ENCODE data around the gene TAS2R3.
"Not testable (repeated sequence)": the region's sequence is repeated elsewhere in the genome, so short reads cannot be mapped to it uniquely, and the experiment has no call there.

The TAS2R3 gene, protein sequence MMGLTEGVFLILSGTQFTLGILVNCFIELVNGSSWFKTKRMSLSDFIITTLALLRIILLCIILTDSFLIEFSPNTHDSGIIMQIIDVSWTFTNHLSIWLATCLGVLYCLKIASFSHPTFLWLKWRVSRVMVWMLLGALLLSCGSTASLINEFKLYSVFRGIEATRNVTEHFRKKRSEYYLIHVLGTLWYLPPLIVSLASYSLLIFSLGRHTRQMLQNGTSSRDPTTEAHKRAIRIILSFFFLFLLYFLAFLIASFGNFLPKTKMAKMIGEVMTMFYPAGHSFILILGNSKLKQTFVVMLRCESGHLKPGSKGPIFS

DNA sequence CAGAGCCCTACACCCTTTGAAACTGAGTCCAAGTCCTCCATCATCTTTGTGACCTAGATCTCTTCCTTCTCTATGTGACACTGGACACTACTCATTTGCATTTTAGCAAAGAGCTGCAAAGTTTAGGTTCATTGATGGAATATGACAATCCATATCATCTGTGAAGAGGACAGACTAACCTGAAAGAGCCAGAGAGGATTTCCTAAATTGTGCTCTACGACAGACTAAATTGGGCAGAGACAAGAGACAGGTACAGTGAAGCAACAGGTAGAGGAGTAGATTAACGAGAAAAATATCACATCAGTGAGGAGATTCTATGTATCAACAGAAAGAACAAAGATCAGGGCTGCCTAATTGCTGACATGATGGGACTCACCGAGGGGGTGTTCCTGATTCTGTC lies at the start of gene TAS2R3:
Gene TAS2R3, plus strand, starts transcription at position 301 of the 400 bp plus-strand sequence. Its CDS starts 62 bp downstream, at position 363.
- DNase-seq: no peak

DNA sequence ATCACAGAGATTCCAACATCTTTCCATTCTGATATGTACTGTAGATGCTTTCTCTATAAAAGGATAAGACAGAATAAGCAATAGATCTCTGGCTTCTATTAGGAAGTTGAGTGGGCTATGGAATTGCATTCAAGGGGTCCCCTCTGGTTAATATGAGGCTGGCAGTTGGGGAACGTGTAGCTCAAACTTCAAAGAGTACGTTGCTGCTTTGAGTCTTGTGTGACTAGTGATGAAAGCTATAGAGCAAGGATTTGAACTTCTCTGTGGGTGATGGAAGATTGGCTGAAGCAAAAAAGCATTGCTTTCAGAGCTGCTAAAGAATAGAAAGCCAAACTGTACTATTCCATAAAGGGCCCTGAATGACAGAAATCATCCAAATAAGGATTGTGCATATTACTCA lies 49.3 kb upstream of the TAS2R3 start:
- DNase-seq: no peak

DNA sequence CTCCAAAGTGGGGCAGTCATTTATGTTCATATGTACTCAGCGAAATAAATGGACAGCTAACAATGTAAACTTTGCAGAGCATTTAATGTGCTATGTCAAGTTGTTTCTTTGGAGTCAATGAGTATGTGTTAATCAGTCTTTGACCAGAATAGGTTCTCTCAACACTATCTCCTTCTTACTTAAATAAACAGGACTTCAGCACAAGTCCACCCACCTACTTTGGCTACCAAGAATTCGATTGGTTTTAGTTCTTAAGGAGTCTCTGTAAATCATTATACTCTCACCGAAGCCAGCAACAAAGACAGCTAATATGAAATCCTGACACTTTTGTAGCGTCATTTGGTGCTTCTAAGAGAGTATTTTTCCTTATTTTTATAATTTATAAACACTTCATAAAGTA lies 48.9 kb upstream of the TAS2R3 start:
- no peak for DNase-seq

DNA sequence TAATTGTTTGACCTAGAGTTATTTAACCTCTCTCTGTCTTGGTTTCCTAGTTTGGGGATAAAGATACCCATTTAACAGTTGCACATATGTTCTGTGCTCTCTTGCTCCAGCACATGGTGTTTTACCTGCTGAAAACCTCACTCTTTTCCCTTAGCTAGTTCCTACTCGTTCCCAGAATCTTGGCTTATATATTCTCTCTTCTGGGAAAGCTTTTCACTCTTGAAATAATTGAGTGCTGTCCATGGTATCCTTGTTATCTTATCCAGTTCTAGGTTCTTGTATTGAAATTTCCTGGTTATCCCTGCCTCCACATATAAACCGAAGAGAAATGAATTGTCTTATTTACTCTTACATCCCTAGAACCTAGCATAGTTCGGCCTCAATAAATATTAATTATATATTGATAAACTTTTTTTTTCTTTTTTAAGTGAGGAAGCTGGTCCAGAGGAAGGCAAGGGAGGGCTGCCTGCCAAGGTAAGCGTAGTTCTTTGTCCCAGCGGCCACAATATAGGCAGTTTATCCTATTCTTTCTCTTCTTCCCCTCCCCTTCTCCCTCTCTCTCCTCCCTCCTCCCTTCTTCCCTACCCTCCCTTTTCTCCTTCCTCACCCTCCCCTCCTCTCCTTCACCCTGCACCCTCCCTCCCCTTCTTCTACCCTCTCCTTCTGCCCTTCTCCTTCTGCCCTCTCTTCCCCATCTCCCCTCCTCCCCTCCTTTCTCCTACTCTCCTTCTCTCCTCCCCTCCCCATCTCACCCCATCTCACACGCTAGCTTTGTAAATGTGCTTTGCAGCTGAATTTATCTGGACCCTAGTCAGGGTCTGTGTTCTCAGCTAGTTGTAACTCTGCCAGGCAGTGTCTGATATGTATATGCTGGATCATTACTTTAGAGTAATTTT lies 47.9 kb upstream of the TAS2R3 start:
- DNase-seq: no peak

DNA sequence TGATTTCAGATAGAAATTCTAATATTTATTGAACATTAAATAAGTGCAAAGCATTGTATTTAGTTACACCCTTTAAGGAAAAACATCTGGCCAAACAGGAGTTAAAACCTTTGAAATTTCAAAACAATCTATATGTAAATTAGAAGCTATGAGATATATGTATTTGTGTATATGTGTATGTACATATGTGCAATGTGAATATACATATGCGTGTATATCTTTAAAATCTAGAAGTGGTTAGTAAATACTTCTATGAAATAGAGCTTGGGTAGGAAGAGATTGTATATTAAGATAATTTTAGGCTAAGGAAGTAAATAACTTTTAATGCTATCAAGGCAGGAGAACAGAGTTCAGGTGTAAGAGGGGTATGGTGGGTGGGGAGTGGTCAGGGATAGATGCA lies 46.4 kb upstream of the TAS2R3 start:
- DNase-seq: no peak

DNA sequence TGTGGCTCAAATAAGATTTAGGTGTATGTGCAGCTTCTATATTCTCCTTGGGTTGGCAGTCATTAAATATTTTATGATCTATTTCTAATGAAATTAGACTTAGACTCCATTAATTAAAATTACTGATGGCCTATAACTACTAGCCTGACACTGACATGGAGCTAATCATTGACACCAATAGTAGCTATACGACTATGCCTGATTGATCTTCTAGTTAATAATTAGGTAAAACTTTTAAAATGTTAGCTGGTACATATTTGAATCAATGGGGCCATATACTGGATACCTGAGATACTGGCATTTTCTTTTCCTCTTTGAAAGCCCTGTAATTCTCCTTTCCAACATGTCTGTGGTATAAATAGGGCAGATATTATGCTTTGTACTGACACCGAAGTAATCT lies 41.4 kb upstream of the TAS2R3 start:
- DNase-seq: no peak

DNA sequence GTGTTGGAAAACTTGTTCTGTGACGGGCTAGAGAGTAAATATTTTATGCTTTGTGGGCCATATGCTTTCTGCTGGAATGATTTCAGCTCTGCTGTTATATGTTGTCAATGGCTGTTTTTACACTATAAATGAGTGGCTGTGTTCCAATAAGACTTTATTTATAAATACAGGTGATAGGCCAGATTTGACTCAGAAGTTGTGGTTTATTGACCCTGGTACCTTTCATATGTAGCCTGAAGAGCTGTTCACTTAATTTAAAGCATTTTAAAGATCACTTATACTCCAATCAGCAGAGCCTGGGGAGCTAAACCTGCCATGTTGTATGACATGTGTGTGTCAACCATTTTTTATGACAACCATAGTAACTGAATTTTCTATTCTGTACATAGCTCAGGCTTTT lies 34.9 kb upstream of the TAS2R3 start:
- DNase-seq: no peak

DNA sequence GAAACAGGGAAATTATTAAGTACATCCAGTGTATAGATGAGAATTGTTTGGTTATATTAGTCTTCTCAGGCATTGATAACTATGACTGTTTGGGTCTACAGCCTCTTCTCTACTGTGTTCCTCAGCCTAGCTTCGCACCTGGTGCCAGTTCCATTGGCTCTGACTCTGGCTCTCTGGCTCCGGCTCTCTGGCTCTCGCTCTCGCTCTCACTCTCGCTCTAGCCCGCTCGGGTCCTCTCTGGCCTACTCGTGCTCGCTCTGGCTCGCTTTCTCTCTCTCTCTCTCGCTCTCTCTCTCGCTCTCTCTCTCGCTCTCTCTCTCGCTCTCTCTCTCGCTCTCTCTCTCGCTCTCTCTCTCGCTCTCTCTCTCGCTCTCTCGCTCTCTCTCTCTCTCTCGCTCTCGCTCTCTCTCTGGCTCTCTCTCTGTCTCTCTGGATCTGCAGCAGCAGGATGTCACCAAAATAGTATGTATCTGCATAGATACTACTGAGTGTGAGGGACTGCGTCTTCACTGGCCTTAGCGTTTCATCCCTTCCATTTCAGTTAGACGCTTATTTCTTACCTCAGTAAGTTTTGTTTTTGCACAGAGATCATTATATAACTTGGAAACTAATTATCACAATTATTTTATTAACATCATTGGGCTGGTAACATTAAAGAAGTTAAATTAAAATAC lies 32.3 kb upstream of the TAS2R3 start:
- no peak for DNase-seq

DNA sequence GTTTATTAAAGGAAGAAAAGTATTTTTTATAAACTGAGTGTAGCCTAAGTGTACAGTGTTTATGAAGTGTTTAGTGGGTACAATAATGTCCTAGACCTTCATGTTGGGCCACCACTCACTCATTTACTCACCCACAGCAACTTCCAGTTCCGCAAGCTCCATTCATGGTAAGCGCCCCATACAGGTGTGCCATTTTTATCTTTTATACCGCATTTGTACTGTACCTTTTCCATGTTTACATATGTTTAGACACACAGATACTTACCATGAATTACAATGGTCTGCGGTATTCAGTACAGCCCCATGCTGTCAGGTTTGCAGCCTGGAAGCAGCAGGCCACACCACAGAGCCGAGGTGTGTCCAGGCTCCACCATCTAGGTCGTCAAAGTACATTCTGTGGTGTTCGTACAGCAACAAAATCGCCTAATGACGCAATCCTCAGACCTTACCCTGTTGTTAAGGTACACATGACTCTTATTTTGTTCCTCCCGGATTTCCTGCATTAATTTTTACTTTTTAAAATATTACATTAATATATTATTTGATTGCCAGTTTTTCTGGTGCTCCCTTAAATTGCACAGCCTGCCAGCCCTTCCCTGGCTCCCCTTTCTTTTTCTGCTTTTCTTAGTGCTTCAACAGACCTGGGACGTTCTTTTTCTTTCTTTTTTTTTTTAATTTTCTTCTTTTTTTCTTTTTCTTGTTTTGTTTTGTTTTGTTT lies 26.6 kb upstream of the TAS2R3 start:
- DNase-seq: peak; percentile 28

DNA sequence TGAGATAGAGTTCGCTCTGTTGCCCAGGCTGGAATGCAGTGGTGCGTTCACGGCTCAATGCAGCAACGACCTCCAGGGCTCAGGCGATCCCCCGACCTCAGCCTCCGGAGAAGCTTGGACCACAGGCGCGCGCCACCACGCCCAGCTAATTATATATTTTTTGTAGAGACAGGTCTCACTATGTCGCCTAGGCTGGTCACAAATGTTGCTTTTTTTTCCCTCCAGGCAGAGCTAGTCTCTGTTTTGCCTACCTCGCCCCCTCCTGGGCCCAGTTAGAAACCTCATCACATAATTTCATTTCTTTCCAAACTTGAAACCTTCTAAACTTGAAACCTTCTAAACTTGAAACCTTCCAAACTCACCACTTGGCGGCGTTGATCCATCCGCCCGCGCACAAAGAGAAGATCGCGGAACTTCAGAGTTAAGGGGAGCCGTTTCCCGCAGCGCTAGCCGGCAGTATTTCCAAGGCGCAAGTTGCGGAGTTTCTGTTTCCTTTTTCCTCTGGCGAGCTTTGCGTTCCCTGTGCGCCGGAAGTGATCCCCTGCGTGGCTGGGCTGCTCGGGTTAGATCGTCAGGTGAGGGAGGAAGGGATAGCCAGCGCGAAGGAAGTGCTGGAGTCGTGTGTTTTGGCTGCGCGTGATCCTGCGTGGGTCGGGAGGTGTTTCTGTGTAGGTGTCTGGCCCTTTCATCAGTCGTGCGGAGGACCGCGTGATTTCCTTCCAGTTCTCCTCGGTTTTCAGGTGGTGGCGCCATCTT lies 25.9 kb upstream of the TAS2R3 start, which contains the start of gene SSBP1:
Gene SSBP1, plus strand, starts transcription at position 523 of the 756 bp plus-strand sequence. CDS start 809 bp downstream, outside the sequence.
- DNase-seq: peak; percentile 99

DNA sequence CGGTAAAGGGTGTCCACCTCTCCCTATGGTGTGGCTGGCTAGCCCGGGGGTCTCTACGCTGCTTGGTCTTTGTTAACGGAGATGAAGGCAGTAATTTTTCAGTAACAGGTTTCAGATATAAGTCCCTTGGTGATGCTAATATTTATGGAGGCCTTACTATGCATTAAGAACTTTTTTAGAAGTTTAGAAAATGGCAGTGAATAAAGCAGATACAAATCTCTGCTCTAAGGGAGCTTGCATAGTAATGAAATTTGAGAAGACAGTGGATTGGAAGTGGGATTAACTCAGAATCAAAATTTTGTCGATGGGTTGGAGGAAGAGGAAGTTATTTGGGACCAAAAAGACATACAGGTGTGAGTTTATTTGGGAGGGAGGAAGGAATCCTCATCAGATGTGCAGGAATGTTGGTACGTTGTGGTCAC lies 25.3 kb upstream of the TAS2R3 start:
- no peak for DNase-seq

DNA sequence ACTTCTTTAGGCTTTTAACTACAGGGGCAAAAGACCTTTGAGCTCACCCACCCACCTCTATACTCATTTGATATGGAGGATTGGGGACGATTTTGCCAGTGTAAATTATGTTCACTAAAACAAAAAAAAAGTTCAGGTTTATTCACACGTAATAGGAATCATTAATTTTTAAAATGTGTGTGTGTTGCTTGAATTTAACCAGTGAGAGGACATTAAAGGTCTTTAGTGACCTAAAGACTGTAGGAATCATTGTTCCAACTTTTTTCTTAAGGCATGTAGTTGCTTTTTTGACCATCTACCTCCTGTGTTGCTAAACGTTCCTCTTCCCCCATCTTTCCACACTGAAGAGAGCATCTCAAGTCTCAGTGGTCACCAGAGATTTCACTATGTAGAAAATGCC lies 24.6 kb upstream of the TAS2R3 start:
- no peak for DNase-seq

DNA sequence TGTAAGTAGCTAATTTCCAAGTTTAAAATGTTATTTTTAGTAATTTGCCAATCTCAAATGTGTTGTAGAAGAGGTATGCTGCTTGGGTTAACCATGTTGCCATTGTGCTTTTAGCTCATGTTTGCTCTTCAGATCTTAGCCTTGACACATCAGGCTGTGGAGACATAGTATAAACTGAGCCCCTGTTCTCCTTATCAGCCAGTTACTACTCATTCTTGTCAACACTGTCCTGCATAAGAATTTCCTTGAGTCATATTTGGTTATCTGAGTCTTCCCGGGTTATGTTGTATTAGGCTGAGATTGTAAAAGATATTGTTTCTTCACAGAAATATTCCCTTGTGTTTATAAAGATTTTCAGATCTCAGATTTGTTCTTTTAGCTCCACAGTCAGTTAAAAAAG lies 21.7 kb upstream of the TAS2R3 start:
- no peak for DNase-seq

DNA sequence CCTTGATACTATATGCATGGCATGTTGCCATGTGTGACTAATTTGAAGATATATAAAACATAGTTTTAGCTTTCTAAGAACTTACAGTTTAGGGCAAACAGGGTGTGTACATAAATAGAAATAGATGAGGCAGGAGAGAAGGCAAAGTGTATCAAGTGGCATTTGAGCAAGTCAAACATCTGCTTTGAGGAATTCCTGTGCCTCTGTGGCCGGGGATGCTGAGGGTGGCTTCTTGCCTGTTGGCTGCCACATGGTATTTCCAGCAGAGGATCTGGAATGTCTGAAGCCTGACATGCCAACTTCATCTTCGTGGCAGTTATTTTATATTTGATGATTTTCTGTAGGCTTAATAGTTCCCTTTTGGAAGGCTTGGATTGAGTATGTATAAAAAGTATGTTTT lies 19.8 kb upstream of the TAS2R3 start:
- no peak for DNase-seq

DNA sequence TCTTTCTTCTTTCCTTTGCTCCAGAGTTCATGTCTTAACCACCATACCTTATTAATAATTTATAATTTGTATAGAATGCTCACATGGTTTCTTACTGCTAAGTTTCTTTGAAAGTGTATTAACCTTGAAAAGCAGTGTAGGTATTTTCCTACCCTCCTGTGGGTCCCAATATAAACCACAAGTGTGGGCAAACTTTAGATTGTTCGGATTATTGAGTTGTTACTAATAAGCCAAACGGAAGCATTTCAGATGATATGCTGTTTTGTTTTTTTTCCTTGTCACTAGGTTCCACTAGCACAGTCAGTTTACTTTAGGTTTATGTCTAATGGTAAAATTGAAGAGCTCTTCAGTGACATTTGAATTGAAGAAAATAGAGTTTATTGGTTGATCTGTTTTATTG lies 15.5 kb upstream of the TAS2R3 start:
- DNase-seq: no peak

DNA sequence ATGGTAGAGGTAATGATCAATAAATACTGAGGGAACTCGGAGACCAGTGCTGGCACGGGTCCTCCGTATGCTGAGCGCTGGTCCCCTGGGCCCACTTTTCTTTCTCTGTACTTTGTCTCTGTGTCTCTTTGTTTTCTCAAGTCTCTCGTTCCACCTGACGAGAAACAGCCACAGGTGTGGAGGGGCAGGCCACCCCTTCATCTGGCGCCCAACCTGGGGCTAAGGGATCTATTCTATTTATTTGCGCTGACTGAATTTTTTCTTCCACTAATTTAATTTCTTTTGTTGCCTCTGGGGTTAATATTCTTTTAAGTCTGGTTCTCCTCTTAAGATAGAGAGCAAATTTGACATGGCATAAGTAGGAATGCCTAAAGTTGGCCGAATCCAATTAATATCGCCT lies 12.0 kb upstream of the TAS2R3 start:
- not testable (repeated sequence) for DNase-seq

DNA sequence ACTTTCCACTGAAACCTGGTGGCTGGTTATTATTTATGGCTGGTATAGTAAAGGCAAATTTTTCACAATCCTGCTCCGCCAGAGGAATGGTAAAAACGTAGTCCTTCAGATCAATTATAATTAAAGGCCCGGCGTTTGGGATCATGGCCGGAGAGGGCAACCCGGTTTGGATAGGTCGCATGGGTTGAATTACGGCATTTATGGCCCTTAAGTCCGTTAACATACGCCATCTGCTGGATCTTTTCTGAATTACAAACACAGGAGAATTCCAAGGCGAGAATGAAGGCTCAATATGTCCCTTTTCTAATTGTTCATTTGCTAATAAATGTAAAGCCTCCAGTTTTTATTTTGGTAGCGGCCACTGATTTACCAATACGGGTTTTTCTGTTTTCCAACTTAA lies 11.3 kb upstream of the TAS2R3 start:
- DNase-seq: no peak

DNA sequence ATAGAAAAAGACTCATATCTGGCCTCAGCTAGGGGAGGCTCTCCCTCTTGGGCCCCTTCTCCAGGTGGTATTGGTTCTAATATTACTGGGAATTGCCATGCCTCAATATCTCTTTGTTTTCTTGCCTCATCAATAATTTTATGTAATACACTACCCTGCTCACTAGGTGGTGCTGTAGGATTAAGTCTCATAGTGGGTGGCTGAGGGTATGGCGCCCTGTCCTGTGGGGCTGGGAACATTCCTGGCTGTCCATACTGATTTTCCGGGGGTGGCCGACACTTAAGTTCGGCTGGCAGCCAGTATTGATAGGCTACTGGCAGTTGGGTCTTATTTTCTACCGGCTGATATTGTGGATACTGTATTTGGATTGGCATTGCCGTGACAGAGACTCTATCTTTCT lies 9.0 kb upstream of the TAS2R3 start:
- DNase-seq: no peak

DNA sequence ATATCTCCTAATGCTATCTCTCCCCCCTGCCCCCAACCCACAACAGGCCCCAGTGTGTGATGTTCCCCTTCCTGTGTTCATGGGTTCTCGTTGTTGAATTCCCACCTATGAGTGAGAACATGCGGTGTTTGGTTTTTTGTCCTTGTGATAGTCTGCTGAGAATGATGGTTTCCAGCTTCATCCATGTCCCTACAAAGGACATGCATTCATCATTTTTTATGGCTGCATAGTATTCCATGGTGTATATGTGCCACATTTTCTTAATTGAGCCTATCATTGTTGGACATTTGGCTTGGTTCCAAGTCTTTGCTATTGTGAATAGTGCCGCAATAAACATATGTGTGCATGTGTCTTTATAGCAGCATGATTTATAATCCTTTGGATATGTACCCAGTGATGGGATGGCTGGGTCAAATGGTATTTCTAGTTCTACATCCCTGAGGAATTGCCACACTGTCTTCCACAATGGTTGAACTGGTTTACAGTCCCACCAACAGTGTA lies 6.2 kb downstream of the TAS2R3 start:
- not testable (repeated sequence) for DNase-seq

DNA sequence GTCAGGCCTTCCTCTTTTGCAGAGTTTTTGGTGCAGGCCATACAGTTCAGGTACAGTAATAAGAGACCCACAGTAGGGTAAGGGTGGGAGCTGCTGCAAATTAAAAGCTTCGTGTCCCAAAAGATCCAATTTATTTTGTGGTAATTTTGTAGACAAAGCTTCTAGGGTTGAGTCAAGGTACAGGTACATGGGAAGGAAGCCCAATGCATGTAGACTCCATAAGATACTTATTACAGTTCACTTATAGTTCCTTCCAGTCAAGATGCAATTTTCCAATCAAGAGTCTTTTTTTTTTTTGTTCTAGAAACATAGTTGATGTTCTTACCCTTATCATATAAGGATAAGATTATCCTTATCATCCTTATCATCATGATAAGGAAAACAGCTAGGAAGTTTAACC lies 12.5 kb downstream of the TAS2R3 start, which contains the start of gene TAS2R4:
Gene TAS2R4, plus strand, starts transcription at position 301 of the 400 bp plus-strand sequence. CDS start 1,815 bp downstream, outside the sequence.
- DNase-seq: no peak

DNA sequence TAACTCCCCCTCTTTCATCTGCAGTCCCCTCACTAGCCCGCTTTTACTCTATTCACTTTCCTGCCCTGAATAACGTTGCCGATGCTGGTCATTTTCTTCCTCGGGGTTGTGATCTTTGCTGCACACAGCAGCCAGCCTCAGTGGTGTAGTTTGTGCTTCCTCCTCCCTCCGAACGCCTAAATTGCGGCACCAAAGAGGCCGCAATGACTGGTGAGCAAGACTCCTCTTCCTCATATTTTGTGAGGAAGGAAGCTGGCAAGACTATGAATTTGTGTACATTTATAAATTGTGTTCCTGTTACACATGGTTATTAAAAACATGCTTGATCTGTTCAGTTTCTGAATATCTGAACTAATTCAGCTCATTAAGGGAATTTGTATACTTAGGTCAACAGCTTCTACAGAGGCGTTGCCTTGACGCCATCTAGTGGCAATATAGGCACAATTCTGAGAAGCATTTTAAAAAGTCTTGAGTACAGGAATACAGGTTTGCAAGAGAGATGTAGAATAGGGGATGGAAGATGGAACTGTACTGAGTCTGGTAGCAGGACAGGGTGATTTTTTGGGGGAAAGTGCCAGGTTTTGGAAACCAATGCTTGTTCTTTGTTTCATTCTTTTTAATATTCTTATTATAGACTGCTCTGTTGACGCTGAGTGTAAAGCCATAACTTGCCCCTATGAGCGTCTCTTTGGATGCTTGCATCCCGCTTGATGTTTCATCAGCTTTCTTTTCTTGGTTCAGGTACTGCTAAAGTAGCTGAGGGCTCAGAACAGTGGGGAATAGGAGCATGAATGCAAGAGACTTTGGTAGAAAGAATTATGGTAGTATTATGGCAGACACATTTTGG lies 22.0 kb downstream of the TAS2R3 start:
- DNase-seq: peak; percentile 10
